Activated CD4-positive, CD25-positive, alpha-beta regulatory T cell treated with anti-CD3 and anti-CD28 coated beads, Interleukin-2, amount 50 U/mL, for 16 hours (primary cell): ENCODE measurements around the gene PPP3CA.

Source experiments
- DNase-seq: peaks from one replicate; pipeline ENCODE4 v3.0.0-alpha.2; 2020; ENCODE audit warnings: low read depth, low spot score

Gene PPP3CA

GRCh38 chr4:101288365-101289145, 58.8 kb downstream of the PPP3CA start:
- DNase-seq = no peak

- DNase-seq = no peak
Observed at GRCh38 chr4:101287324-101287723, 60.0 kb downstream of the PPP3CA start.

- no peak for DNase-seq
Observed at GRCh38 chr4:101286663-101287062, 60.7 kb downstream of the PPP3CA start.

GRCh38 chr4:101285985-101286384, 61.3 kb downstream of the PPP3CA start:
- no peak for DNase-seq

GRCh38 chr4:101284546-101284945, 62.8 kb downstream of the PPP3CA start:
- DNase-seq = no peak

- DNase-seq = no peak
Observed at GRCh38 chr4:101283434-101283833, 63.9 kb downstream of the PPP3CA start.

- no peak for DNase-seq
Observed at GRCh38 chr4:101282076-101282844, 65.1 kb downstream of the PPP3CA start.

- no peak for DNase-seq
Observed at GRCh38 chr4:101280866-101281600, 66.3 kb downstream of the PPP3CA start.

GRCh38 chr4:101279377-101279871, 67.9 kb downstream of the PPP3CA start:
- DNase-seq = no peak

- no peak for DNase-seq
Observed at GRCh38 chr4:101277671-101278070, 69.7 kb downstream of the PPP3CA start.

GRCh38 chr4:101276661-101277060, 70.7 kb downstream of the PPP3CA start:
- no peak for DNase-seq

- no peak for DNase-seq
Observed at GRCh38 chr4:101274888-101275752, 72.2 kb downstream of the PPP3CA start.

GRCh38 chr4:101271516-101271915, 75.8 kb downstream of the PPP3CA start:
- DNase-seq = no peak

GRCh38 chr4:101269682-101270081, 77.6 kb downstream of the PPP3CA start:
- no peak for DNase-seq

GRCh38 chr4:101265816-101266172, 81.5 kb downstream of the PPP3CA start:
- DNase-seq = no peak

- no peak for DNase-seq
Observed at GRCh38 chr4:101264993-101265815, 82.1 kb downstream of the PPP3CA start.

GRCh38 chr4:101264512-101264911, 82.8 kb downstream of the PPP3CA start:
- no peak for DNase-seq

GRCh38 chr4:101262683-101263082, 84.6 kb downstream of the PPP3CA start:
- DNase-seq = no peak

GRCh38 chr4:101259876-101260275, 87.5 kb downstream of the PPP3CA start:
- DNase-seq = no peak

GRCh38 chr4:101258883-101259282, 88.4 kb downstream of the PPP3CA start:
- DNase-seq = no peak
